OCI-LY3 (cell line): ENCODE data around the gene SEBOX.

Experiments used
- EZH2phosphoT487 ChIP-seq: fragments of 200-600 bp; shearing (Covaris generic); IDR thresholded peaks from 2 replicates; pipeline ENCODE4 v1.6.1; 2018; ENCODE audit warnings: antibody characterized with exemption, mixed run types, low read depth
- TF ChIP-seq, protein P1 (sequence below): fragments of 200-600, 300-600 bp; sonication (generic); IDR thresholded peaks from 2 replicates; pipeline ENCODE4 v1.5.1; 2014; ENCODE audit warnings: antibody characterized with exemption, low read length, low read depth

- TF ChIP-seq, protein P1, sequence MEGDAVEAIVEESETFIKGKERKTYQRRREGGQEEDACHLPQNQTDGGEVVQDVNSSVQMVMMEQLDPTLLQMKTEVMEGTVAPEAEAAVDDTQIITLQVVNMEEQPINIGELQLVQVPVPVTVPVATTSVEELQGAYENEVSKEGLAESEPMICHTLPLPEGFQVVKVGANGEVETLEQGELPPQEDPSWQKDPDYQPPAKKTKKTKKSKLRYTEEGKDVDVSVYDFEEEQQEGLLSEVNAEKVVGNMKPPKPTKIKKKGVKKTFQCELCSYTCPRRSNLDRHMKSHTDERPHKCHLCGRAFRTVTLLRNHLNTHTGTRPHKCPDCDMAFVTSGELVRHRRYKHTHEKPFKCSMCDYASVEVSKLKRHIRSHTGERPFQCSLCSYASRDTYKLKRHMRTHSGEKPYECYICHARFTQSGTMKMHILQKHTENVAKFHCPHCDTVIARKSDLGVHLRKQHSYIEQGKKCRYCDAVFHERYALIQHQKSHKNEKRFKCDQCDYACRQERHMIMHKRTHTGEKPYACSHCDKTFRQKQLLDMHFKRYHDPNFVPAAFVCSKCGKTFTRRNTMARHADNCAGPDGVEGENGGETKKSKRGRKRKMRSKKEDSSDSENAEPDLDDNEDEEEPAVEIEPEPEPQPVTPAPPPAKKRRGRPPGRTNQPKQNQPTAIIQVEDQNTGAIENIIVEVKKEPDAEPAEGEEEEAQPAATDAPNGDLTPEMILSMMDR = no peak
- TF ChIP-seq EZH2phosphoT487 = no peak
Measured at GRCh38 chr17:28397275-28397674, 32.3 kb upstream of the SEBOX start.
